GM19193 (cell line): ENCODE results near the gene CA10.

Experiments used
- POLR2A ChIP-seq: IDR thresholded peaks from 4 replicates; pipeline ENCODE4 v1.6.1; 2011; ENCODE audit not compliant: insufficient read depth, insufficient read length; ENCODE audit errors: extremely low read depth

The CA10 gene

GRCh38 chr17:51709694-51710633 lies 448.6 kb downstream of the CA10 start:
- no peak for TF ChIP-seq POLR2A

GRCh38 chr17:51707216-51707615 lies 451.3 kb downstream of the CA10 start:
- no peak for TF ChIP-seq POLR2A

GRCh38 chr17:51706093-51706492 lies 452.4 kb downstream of the CA10 start:
- no peak for TF ChIP-seq POLR2A

GRCh38 chr17:51703361-51704341 lies 454.9 kb downstream of the CA10 start:
- no peak for TF ChIP-seq POLR2A

- no peak for TF ChIP-seq POLR2A
These were observed 455.6 kb downstream of the CA10 start for GRCh38 chr17:51702963-51703360.

- no peak for TF ChIP-seq POLR2A
These were observed 457.0 kb downstream of the CA10 start for GRCh38 chr17:51701501-51701900.

- no peak for TF ChIP-seq POLR2A
These were observed 458.3 kb downstream of the CA10 start for GRCh38 chr17:51700011-51700760.

- TF ChIP-seq POLR2A, result no peak
These were observed 459.2 kb downstream of the CA10 start for GRCh38 chr17:51699303-51699702.

- TF ChIP-seq POLR2A, result no peak
These were observed 465.6 kb downstream of the CA10 start for GRCh38 chr17:51692917-51693316.

GRCh38 chr17:51687887-51688286 lies 470.6 kb downstream of the CA10 start:
- TF ChIP-seq POLR2A, result no peak

GRCh38 chr17:51685287-51685909 lies 473.1 kb downstream of the CA10 start:
- TF ChIP-seq POLR2A, result no peak

GRCh38 chr17:51684214-51684613 lies 474.3 kb downstream of the CA10 start:
- no peak for TF ChIP-seq POLR2A

- no peak for TF ChIP-seq POLR2A
These were observed 475.2 kb downstream of the CA10 start for GRCh38 chr17:51683291-51683690.

- no peak for TF ChIP-seq POLR2A
These were observed 476.4 kb downstream of the CA10 start for GRCh38 chr17:51682115-51682514.

- TF ChIP-seq POLR2A, result no peak
These were observed 480.6 kb downstream of the CA10 start for GRCh38 chr17:51677875-51678274.
